ENCODE measurements around the gene PROCA1.
"Not testable (repeated sequence)": the region's sequence is repeated elsewhere in the genome, so short reads cannot be mapped to it uniquely, and the experiment has no call there.

Gene PROCA1

DNA sequence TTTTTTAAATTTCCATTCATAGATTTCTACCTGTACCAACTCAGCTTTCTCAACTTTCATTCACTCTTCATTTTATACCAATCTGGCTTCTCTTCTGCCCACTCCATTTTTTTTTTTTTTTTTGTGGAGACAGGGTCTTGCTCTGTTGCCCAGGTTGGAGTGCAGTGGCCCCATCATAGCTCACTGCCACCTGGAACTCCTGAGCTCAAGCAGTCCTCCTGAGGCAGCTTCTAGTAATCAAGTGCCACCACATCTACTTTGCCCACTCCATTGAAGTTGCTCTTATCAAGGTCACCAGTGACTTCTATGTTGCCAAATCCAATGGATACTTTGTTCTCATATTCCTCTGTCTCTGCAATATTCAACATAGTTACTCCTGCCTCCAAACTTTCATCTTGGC lies 48.0 kb downstream of the PROCA1 start:
- TF ChIP-seq ZFX (IDR thresholded peaks at IDR 0.05) = no peak
- TF ChIP-seq, protein P1, sequence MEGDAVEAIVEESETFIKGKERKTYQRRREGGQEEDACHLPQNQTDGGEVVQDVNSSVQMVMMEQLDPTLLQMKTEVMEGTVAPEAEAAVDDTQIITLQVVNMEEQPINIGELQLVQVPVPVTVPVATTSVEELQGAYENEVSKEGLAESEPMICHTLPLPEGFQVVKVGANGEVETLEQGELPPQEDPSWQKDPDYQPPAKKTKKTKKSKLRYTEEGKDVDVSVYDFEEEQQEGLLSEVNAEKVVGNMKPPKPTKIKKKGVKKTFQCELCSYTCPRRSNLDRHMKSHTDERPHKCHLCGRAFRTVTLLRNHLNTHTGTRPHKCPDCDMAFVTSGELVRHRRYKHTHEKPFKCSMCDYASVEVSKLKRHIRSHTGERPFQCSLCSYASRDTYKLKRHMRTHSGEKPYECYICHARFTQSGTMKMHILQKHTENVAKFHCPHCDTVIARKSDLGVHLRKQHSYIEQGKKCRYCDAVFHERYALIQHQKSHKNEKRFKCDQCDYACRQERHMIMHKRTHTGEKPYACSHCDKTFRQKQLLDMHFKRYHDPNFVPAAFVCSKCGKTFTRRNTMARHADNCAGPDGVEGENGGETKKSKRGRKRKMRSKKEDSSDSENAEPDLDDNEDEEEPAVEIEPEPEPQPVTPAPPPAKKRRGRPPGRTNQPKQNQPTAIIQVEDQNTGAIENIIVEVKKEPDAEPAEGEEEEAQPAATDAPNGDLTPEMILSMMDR (conservative IDR thresholded peaks at IDR 0.05) = no peak
- no peak overlapping the region for H3K27ac ChIP-seq

DNA sequence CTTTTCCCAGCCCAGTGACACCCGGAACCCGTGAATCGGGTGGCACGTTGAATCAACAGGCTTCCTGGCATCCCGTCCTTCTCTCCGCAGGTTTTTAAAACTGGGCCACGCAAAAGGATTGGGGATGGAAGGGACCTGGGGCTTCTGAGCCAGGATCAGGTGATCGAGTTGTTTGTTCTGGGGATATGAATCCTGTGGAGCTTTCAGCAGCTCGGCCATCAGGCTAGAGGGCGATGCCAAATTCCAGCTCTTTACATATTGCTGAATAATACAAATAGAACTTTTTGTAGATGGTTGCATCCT lies 49.2 kb downstream of the PROCA1 start:
- TF ChIP-seq ZFX (IDR thresholded peaks at IDR 0.05) = 0 out of 2 replicates have a peak, but pooled peaks have one; percentile 4
- TF ChIP-seq, protein P1 (conservative IDR thresholded peaks at IDR 0.05) = no peak
- H3K27ac ChIP-seq = peak overlapping the region; percentile 89

DNA sequence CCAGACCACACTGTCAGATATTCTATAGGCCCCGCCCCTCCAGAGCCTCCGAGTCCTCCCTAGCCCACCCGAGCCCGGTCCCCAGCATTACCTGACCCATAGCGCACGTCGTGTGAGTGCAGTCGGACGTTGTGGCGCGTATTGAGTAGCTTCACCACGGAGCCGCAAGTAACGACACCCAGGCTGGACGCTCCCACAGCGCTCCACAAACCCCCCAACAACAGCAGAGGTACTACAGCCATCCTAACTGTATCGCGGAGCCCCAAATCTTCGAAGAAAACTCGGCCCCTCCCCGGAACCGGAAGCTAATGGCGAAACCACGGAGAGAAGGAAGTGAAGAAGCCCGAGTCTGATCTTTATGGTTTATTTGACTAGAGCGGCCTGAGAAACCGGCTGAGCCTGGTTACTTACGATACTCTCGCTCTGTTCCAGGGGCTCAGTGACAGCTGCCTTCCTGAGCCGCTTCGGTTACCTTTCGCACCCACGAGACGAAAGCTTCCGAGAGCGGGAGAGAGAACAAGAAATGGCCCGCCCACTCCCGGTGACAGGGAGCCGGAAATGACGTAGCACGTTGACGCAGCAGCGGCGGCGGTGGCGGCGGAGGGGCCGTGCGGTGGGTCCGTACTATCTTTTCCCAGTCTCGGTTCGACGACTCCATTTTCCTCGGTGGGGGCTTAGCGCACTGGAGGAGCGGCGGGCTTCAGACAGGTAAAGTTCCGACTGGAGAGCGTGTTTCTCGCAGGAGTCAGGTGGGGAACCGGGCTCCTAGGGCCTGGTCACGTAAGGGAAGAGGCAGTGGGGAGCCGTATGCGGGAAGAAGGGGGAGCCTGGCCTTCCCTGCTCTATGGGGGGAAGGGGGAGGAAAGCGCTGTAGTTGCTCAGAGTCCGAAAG lies 49.8 kb downstream of the PROCA1 start, which contains the start of the genes SDF2 and SUPT6H:
Gene SDF2 (minus strand): TSS at position 272 of the 892 bp plus-strand sequence. CDS start 30 bp downstream, at position 242.
Gene SUPT6H (plus strand): TSS at position 571 of the 892 bp plus-strand sequence. CDS start 11,197 bp downstream, outside the sequence.
- H3K27ac ChIP-seq = peak within 1 kb of the TSS; percentile 89
- TF ChIP-seq, protein P1 (conservative IDR thresholded peaks at IDR 0.05) = no peak
- TF ChIP-seq ZFX (IDR thresholded peaks at IDR 0.05) = peak; percentile 74

DNA sequence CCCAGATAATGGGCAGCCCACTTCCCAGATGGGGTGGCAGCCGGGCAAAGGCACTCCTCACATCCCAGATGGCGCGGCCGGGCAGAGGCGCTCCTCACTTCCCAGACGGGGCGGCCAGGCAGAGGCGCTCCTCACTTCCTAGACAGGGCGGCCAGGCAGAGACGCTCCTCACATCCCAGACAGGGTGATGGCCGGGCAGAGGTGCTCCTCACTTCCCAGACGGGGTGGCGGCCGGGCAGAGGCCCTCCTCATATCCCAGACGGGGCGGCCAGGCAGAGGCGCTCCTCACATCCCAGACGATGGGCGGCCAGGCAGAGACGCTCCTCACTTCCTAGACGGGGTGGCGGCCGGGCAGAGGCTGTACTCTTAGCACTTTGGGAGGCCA lies 52.2 kb downstream of the PROCA1 start:
- not testable (repeated sequence) for H3K27ac ChIP-seq

DNA sequence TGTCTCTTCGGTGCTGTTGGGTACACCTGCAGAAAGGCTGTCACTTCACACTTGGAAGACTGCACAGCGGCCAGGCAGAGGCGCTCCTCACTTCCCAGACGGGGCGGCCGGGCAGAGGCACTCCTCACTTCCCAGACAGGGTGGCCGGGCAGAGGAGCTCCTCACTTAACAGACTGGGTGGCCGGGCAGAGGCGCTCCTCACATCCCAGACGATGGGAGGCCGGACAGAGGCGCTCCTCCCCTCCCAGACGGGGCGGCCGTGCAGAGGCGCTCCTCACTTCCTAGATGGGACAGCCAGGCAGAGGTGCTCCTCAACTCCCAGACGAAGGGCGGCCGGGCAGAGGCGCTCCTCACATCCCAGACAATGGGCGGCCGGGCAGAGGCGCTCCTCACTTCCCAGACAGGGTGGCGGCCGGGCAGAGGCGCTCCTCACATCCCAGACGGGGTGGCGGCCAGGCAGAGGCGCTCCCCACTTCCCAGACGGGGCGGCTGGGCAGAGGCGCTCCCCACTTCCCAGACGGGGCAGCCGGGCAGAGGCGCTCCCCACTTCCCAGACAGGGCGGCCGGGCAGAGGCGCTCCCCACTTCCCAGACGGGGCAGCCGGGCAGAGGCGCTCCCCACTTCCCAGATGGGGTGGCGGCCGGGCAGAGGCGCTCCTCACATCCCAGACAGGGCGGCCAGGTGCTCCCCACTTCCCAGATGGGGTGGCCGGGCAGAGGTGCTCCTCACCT lies 52.8 kb downstream of the PROCA1 start:
- not testable (repeated sequence) for H3K27ac ChIP-seq

DNA sequence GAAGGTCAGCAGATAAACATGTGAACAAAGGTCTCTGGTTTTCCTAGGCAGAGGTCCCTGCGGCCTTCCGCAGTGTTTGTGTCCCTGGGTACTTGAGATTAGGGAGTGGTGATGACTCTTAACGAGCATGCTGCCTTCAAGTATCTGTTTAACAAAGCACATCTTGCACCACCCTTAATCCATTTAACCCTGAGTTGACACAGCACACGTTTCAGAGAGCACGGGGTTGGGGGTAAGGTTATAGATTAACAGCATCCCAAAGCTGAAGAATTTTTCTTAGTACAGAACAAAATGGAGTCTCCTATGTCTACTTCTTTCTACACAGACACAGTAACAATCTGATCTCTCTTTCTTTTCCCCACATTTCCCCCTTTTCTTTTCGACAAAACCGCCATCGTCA lies 53.3 kb downstream of the PROCA1 start:
- not testable (repeated sequence) for H3K27ac ChIP-seq

DNA sequence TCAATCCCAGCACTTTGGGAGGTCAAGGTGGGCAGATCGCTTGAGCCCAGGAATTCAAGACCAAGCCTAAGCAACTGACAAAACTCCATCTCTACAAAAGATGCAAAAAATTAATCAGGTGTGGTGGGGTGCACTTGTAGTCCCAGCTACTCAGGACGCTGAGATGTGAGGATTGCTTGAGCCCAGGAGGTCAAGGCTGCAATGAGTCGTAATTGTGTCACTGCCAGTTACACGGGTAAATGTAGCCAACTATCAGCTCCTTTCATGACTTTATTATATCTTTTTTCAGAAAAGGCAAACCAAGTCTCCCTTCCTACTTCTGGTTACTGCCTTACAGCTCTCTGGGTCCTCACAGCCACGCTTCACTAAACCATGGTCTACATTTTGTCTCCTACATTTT lies 53.9 kb downstream of the PROCA1 start:
- H3K27ac ChIP-seq = no peak overlapping the region
- TF ChIP-seq, protein P1 (conservative IDR thresholded peaks at IDR 0.05) = no peak
- no peak for TF ChIP-seq ZFX (IDR thresholded peaks at IDR 0.05)

DNA sequence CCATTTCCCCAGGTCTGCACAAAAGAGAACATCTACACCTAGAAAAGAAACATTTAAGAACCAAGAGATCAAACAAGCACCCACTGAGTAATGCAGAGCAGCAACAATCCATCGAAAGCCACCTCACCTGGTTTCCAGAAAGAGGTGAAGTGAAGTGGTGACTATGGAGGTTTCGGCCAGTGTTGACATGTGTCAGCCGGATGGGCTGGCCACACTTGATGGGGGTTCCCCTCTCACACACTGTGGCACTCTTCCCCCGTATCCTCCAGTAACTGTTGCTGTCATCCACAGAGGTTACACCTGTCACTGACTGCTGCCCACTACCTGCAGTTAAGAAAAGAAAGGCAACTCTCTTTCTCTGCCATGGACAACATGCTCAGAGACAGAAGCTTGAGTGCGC lies 56.5 kb downstream of the PROCA1 start:
- no peak overlapping the region for H3K27ac ChIP-seq
- TF ChIP-seq, protein P1 (conservative IDR thresholded peaks at IDR 0.05) = no peak
- TF ChIP-seq ZFX (IDR thresholded peaks at IDR 0.05) = no peak
